ENCODE results near the gene LEMD2.

LEMD2 gene

DNA sequence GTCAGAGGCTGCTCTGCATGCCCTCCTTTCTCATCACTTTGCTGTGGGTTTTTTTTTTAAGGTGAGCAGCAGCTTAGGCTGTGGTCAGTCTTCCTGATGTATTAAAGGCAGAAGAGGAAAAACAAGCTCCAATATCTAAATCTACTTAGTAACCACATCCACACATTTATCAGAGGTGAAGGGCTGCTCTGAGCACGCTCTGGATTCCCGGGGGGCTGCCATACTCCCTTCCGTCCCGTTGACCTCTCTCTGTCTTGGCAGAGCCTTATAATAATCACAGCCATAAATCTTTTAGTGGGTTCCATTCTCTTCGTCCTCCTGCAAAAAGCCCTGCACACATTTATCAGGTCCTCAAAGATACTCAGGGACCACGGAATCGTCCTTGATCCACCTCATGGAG lies 2.7 kb upstream of the LEMD2 start:
- no peak for DNase-seq

DNA sequence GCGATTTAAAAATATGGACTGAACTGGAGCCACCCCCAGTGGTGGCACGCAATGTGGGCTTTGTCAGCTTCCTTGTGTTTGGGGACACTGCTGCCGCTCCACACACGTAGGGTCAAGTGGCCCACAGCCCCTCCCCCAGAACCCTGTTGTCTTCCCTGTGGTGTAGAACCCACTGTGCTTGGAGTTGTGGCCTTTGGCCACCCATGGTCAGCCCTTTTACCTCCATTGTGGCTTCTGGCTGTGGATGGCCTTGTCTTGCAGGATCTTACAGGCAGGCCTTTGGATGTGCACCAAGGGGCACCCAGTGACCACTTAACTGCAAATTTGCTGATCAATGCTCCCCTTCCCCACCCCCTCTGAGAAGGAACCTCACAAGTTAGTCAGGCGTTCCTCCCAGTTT lies 2.0 kb upstream of the LEMD2 start:
- DNase-seq, result no peak

DNA sequence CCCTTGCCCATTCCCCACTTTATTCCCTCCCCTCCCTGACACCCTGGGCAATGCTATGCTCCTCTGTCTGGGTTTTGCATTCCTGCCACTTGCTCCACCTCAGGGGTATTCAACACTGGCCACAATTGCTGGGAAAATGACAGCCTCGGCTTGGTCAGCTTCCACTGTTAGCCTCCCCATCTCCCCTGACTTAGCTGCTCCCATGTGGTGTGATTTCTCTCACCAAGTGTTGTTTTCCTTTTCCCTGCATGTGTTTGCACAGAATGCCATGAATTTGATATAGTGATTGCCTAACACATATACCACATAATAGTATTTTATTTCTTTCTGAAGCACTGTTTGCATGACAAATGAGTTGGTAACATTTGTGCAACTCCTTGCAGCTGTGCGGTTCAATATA lies 1.4 kb upstream of the LEMD2 start:
- DNase-seq, result no peak

DNA sequence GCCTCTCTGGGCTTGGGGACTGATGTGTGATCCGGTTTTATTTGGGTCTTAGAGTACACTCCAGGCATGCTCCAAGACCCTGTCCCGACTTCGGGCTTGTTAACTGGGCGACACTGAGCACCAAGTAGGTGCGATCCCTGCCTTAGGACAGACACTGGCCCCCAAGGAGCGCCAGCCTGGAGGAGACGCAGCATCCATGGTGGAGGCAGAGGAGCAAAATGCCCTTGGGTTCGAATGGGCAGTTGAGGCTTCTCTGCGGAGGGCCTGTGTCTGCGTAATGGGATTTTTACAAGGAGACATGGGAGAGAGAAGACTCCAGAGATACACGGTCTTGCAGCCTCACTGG lies 593 bp upstream of the LEMD2 start:
- DNase-seq, result no peak

DNA sequence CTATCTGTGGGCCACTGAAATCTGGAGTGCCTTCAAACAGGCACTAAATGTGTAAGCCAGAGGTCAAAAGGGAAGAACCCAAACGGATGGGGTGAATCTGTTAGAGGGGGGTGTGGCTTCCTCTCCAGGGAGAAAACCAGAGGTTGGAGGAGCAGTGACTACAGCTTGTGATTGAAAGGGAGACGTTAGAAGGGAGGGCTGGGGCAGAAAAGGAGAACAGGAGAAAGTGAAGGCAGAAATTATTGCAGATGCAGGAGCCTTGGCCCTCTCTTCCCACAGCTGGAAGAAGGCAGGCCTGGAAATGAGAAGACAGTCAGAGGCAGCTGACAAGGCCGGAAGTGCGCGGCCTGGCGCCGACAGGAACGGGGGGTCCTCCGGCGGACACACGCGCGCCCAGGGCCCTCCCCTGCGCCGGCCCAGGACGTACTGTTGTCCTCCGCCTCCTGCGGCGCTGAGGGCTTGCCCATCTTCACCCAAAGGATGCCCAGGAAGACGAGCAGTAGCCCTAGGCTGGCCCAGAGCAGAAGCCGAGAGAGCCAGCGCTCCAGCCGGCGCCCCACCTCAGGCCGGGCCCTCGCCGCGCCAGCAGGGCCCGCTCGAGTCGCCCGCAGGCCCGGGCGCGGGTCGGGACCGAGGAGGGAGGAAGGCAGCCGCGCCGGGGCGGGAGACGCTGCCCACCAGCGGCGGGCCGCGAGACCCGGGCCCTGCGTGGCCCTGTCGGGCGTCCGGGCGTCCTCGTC lies 806 bp downstream of the LEMD2 start:
- no peak for DNase-seq

GRCh38 chr6:33787346-33787953 lies 1.5 kb downstream of the LEMD2 start:
- no peak for DNase-seq

DNA sequence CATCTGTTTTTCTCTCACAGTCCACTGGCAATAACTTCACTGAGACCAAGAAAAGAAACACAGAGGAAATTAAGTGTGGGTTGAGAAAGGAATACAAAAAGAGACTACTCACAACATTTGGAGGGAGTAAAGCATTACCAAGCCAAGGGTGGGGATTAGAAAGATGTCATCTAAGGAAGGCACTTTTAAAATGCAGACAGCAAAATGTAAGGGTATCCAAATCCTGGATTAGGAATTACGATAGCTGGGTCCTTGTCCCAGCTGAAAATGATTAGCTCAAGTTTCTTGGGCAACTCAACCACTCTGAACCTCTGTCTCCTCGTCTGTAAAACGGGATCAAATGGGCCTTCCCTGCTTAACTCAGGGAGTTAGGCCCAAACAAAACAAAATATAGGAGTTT lies 2.2 kb downstream of the LEMD2 start:
- no peak for DNase-seq

- no peak for DNase-seq
Measured at GRCh38 chr6:33785778-33786177, 3.2 kb downstream of the LEMD2 start.

DNA sequence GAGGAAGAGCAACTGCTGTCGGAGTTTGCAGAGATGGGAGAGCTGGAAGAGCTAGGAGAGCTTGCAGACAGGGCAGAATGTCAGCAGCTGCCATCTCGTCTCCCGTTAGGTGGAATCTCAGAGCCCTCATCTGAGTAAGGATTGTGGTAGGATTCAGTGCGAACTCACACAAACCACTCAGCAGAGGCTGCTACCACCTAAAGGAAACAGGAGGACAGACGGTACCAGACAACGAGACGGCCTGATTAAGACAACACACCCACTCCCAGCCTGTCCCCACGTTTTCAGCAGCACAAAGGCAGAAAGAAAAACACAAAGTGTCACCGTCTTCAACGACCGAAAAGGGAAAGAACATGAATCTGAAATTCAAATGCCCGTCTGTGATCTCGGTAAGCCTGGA lies 4.1 kb downstream of the LEMD2 start:
- DNase-seq, result no peak

- no peak for DNase-seq
Measured at GRCh38 chr6:33783781-33784520, 5.0 kb downstream of the LEMD2 start.

- no peak for DNase-seq
Measured at GRCh38 chr6:33782561-33782960, 6.4 kb downstream of the LEMD2 start.

- no peak for DNase-seq
Measured at GRCh38 chr6:33781131-33781975, 7.6 kb downstream of the LEMD2 start.

DNA sequence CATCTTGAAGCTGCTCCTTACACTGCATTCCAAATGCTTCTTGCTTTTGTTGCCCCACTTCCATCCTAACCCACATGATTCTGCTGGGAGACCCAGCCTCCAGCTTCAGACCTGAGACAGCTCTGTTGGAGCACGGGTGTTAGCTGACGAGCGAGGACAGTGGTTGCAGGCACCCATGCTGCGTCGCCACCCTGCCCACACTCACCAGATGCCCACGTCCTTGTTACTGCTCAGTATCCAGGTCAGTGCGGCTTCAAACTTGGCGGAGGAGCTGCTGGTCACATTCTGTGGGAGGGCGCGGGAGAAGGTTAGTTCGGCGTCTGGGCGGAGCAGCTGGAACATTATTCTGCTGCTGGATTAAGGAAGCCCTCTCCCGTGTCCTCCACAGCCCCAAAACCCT lies 9.0 kb downstream of the LEMD2 start:
- no peak for DNase-seq

DNA sequence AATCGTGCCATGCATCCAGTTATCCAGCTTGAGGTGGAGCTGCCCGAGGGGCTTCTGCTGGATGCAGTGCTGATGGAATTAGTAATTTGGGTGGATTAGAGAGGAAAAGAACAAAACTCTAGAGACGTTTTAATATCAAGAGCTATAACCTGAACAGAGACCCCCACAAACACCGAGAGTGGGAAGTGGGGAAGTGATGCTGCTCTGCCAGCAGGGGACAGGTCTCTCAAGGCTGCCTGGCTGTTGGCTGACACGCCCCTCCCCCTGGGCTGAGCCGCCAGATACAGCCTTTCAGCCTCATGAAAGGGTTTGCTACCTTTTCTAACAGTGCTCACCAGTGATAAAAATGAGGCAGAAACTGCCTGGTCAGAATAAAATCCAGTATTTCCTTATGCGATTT lies 9.6 kb downstream of the LEMD2 start:
- no peak for DNase-seq

GRCh38 chr6:33778444-33779121 lies 10.3 kb downstream of the LEMD2 start:
- DNase-seq, result no peak

DNA sequence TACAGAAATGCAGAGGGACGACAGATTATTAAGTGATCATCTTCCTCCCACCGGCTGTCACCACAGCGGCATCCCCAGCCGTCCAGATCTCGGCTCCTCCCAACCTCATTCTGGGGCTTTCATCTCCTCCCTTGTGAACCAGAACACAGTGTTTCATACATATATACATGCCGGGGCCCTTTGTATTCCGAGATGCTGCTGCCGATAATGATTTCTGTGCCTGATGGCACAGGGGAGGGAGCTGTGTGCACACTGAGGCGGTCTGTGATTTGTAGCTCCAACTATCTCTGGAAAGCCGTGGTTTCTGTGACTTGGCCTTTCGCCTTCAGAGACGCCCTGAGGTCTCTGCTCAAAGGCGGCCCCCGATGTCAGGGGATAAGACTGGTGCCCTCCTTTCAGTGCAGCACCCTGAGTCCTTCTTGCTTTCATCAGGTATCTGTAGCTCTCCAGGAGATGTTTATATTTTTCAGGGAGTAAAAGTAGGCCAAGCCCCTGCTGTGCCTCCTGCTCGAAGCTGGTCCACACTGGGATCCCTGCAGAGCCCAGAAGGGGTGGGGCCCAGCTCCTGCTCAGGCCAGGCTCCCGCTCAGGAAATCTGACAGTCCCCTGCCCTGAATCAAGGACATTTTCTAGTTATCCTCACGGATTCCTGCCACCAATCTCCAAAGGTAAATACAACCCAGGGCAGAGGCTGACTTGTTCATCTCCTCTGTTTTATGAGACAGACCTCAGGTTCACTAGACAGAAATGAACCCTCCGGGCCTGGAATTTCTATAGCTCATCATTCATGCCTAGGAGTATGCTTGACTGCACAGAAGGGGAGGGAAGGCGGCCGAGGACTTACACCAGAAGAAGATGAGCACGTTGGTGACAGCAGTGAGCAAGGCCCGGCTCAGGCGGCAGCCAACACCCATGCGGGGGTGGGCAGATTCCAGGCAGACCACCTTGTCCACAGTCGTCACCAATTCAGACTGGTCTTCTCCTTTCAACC lies 11.2 kb downstream of the LEMD2 start:
- DNase-seq, result no peak

- no peak for DNase-seq
Measured at GRCh38 chr6:33776764-33777163, 12.2 kb downstream of the LEMD2 start.

- DNase-seq, result no peak
Measured at GRCh38 chr6:33776186-33776585, 12.7 kb downstream of the LEMD2 start.

GRCh38 chr6:33774774-33775173 lies 14.2 kb downstream of the LEMD2 start:
- no peak for DNase-seq

- DNase-seq, result no peak
Measured at GRCh38 chr6:33772902-33773472, 15.9 kb downstream of the LEMD2 start.

Measured in NCI-H187 treated with DMSO at 0.1 percent for 48 hours (cell line).